Kasumi-1 (cell line): ENCODE measurements around the gene FAM90A1.
A peak's percentile ranks its signal among the peaks of the same experiment; 100 is the strongest.
"Not testable (repeated sequence)": the region's sequence is repeated elsewhere in the genome, so short reads cannot be mapped to it uniquely, and the experiment has no call there.

Experiments used
- DNase-seq, 2 experiments: peaks; one replicate each; lab custom pipeline; 2025; lab: John Stamatoyannopoulos, UW

Gene FAM90A1

GRCh38 chr12:8233935-8234495, 6.6 kb upstream of the FAM90A1 start:
- not testable (repeated sequence) for DNase-seq

- DNase-seq = not testable (repeated sequence)
Measured at GRCh38 chr12:8233300-8233855, 6.0 kb upstream of the FAM90A1 start.

GRCh38 chr12:8231666-8232608, 4.5 kb upstream of the FAM90A1 start:
- DNase-seq = peak in 1 of 2 experiments; percentile 0

GRCh38 chr12:8231049-8231448, 3.6 kb upstream of the FAM90A1 start:
- DNase-seq = not testable (repeated sequence)

GRCh38 chr12:8229486-8229885, 2.1 kb upstream of the FAM90A1 start:
- not testable (repeated sequence) for DNase-seq

- DNase-seq = not testable (repeated sequence)
Measured at GRCh38 chr12:8228607-8229006, 1.2 kb upstream of the FAM90A1 start.

GRCh38 chr12:8227732-8228077, 287 bp upstream of the FAM90A1 start:
- DNase-seq = not testable (repeated sequence)

- no peak for DNase-seq
Measured at GRCh38 chr12:8226355-8226754, 1.1 kb downstream of the FAM90A1 start.

GRCh38 chr12:8224782-8225181, 2.6 kb downstream of the FAM90A1 start:
- not testable (repeated sequence) for DNase-seq

- not testable (repeated sequence) for DNase-seq
Measured at GRCh38 chr12:8223646-8224045, 3.8 kb downstream of the FAM90A1 start.

- not testable (repeated sequence) for DNase-seq
Measured at GRCh38 chr12:8222303-8222702, 5.1 kb downstream of the FAM90A1 start.

- DNase-seq = not testable (repeated sequence)
Measured at GRCh38 chr12:8221844-8222243, 5.6 kb downstream of the FAM90A1 start.

GRCh38 chr12:8221375-8221774, 6.0 kb downstream of the FAM90A1 start:
- DNase-seq = not testable (repeated sequence)

GRCh38 chr12:8218711-8219382, 8.6 kb downstream of the FAM90A1 start:
- DNase-seq = not testable (repeated sequence)

- DNase-seq = not testable (repeated sequence)
Measured at GRCh38 chr12:8197685-8198308, 29.6 kb downstream of the FAM90A1 start.

- DNase-seq = not testable (repeated sequence)
Measured at GRCh38 chr12:8188088-8188487, 39.3 kb downstream of the FAM90A1 start.

- DNase-seq = not testable (repeated sequence)
Measured at GRCh38 chr12:8184206-8184605, 43.2 kb downstream of the FAM90A1 start.

GRCh38 chr12:8183346-8183745, 44.1 kb downstream of the FAM90A1 start:
- not testable (repeated sequence) for DNase-seq

- DNase-seq = not testable (repeated sequence)
Measured at GRCh38 chr12:8182923-8183322, 44.5 kb downstream of the FAM90A1 start.

- DNase-seq = not testable (repeated sequence)
Measured at GRCh38 chr12:8181271-8181670, 46.1 kb downstream of the FAM90A1 start.

- DNase-seq = peak; percentile 16 to 26
Measured at GRCh38 chr12:8179989-8180585, 47.3 kb downstream of the FAM90A1 start.
